Mucosa of stomach (tissue), 1 donor: ENCODE measurements around the gene CXorf65.

Experiments used
- H3K27me3 ChIP-seq: one replicate; pipeline ENCODE4 v1.7.0; 2013; ENCODE audit warnings: mild to moderate bottlenecking, low read length; ENCODE audit not compliant: control insufficient read depth, insufficient read depth
- H3K36me3 ChIP-seq: one replicate; pipeline ENCODE4 v1.7.0; 2013; ENCODE audit warnings: low read length; ENCODE audit not compliant: control insufficient read depth, insufficient read depth
- H3K4me1 ChIP-seq: one replicate; pipeline ENCODE4 v1.7.0; 2013; ENCODE audit warnings: mild to moderate bottlenecking, low read length; ENCODE audit not compliant: control insufficient read depth, insufficient read depth
- H3K4me3 ChIP-seq: one replicate; pipeline ENCODE4 v1.7.0; 2013; ENCODE audit warnings: low read length
- H3K9ac ChIP-seq: one replicate; pipeline ENCODE4 v1.7.0; 2013; ENCODE audit warnings: mild to moderate bottlenecking, low read length, moderate library complexity
- H3K9me3 ChIP-seq: one replicate; pipeline ENCODE4 v1.7.0; 2013; ENCODE audit warnings: mild to moderate bottlenecking, low read length, moderate library complexity; ENCODE audit not compliant: control insufficient read depth
- donor health status: Pancreatic carcinoma.

CXorf65 gene

DNA sequence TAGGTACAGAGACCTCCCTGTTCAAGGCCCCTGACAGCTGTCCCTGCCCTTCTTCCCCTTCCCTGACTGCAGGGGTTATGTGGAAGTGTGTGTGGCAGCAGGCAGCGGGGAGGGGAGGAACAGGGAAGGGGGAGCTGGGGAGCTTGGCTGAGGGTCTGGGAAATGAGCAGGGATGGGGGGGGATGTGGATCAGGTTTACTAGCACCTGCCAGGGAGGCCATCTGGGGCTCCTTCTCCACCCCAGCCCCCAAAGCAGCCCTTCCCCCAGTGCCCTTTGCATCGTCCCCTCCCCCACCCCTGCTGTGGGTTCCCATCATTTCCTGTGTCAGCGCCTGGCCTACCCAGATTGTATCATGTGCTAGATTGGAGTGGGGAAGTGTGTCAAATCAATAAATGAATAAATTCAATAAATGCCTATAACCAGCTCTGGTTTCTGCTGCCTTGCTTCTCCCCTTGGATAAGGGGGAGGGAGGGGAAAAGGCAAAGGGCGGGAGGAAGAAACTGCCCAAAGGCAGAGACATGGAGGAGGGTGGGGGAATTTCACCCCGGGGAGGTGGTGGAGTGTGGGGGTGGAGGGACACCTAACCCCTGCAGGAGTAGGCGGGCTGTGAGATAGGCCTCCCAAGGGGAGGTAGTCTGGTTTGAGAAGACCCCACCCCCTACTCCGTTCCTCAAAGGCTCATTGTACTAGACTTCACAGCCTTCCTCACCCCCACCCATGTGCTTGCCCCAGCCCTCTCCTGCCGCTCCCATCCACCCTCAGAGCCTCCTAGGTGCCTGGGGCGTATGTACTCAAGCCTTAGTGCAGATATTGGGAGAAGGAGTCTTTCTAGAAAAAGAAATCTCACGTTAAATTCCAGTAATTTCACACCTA lies 3.2 kb downstream of the CXorf65 start:
- Histone ChIP-seq H3K9ac (peak overlapping the region; percentile 43), H3K36me3 (no peaks in the 10 kb centered on the region), H3K4me1 (peaks cover 12% of the 10 kb centered on the region), H3K4me3 (no peak overlapping the region), H3K27me3 (no peaks in the 10 kb centered on the region), H3K9me3 (no peaks in the 10 kb centered on the region)

DNA sequence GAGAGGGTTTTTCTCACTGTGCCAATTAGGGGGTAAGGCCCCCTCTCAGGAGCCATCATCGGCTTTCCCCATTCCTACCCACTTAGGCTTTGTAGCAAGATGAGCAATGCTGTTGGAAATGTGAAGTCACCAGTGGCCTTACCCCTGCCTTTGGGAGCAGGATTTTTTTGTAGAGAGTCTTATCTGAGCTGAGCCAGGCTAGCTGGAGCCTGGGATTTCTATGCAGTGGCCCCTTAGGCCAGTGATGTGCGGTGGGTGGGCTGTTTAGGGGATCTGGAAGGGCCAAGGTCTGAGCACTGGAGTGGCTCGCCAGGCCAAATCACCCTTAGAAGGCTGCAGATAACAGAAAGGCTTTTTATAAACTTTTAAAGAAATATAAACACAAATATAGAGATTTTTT lies 4.2 kb downstream of the CXorf65 start:
- H3K4me3 ChIP-seq: no peak overlapping the region
- no peak overlapping the region for H3K9ac ChIP-seq
- no peaks in the 10 kb centered on the region for H3K36me3 ChIP-seq
- no peaks in the 10 kb centered on the region for H3K9me3 ChIP-seq
- peaks cover 17% of the 10 kb centered on the region for H3K4me1 ChIP-seq
- no peaks in the 10 kb centered on the region for H3K27me3 ChIP-seq

DNA sequence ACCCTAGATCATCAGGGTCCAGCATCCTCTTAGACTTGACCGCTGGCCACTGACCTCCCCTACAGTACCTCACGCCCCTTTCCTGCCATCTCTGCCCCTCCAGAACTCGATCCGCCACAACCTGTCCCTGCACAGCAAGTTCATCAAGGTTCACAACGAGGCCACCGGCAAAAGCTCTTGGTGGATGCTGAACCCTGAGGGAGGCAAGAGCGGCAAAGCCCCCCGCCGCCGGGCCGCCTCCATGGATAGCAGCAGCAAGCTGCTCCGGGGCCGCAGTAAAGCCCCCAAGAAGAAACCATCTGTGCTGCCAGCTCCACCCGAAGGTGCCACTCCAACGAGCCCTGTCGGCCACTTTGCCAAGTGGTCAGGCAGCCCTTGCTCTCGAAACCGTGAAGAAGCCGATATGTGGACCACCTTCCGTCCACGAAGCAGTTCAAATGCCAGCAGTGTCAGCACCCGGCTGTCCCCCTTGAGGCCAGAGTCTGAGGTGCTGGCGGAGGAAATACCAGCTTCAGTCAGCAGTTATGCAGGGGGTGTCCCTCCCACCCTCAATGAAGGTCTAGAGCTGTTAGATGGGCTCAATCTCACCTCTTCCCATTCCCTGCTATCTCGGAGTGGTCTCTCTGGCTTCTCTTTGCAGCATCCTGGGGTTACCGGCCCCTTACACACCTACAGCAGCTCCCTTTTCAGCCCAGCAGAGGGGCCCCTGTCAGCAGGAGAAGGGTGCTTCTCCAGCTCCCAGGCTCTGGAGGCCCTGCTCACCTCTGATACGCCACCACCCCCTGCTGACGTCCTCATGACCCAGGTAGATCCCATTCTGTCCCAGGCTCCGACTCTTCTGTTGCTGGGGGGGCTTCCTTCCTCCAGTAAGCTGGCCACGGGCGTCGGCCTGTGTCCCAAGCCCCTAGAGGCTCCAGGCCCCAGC lies 5.7 kb downstream of the CXorf65 start:
- no peaks in the 10 kb centered on the region for H3K36me3 ChIP-seq
- H3K9ac ChIP-seq: no peak overlapping the region
- H3K4me1 ChIP-seq: peaks cover 17% of the 10 kb centered on the region
- no peak overlapping the region for H3K4me3 ChIP-seq
- H3K27me3 ChIP-seq: no peaks in the 10 kb centered on the region
- no peaks in the 10 kb centered on the region for H3K9me3 ChIP-seq

DNA sequence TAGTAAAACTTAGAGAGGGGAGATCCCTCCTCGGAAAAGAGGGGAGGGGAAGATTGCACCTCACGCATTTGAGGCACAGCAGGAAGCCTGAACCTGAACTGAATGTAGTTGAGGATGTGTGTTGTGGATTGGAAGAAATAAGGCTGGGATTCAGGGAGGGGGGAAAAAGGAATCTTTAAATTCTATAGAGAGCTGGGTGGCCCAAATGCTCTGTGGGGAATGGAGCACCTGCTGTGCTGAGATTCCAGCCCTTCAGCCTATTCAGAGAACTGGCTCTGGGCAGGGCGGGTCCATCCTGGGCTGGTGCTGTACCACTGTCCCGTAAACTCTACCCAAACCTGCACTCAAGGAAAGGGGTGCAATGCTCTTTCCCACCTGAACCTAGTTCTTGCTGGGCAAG lies 6.8 kb downstream of the CXorf65 start:
- Histone ChIP-seq H3K27me3 (no peaks in the 10 kb centered on the region), H3K4me1 (peaks cover 17% of the 10 kb centered on the region), H3K9me3 (no peaks in the 10 kb centered on the region), H3K9ac (no peak overlapping the region), H3K36me3 (no peaks in the 10 kb centered on the region), H3K4me3 (no peak overlapping the region)

DNA sequence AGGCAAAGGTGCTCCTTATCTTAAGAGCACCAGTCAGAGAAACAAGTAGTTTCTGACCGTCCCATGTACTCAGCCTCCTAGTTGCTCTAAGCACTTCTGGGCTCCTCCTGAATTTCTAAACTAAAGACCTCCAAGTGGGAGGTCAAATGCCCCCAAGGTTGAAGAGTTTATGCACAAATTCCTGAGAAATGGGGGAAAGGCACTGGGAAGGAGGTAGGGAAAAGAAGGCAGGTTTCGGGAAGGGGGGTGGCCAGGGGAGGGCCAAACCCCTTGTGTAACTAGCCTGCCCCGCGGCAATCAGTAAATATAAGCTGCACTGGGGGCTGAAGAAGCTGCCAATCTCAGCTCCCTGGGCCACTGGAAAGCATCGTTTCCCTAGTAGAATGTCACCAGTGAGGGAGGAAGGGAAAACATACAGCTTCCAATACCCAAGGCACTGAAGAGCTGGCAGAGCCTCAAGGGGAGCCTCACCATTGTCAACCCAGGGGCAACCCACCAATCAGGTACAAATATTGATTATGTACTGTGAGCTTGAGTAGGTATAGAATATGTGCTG lies 7.5 kb downstream of the CXorf65 start:
- peak overlapping the region; percentile 2 for H3K9ac ChIP-seq
- no peaks in the 10 kb centered on the region for H3K9me3 ChIP-seq
- H3K27me3 ChIP-seq: no peaks in the 10 kb centered on the region
- H3K4me3 ChIP-seq: no peak overlapping the region
- no peaks in the 10 kb centered on the region for H3K36me3 ChIP-seq
- peaks cover 15% of the 10 kb centered on the region for H3K4me1 ChIP-seq

DNA sequence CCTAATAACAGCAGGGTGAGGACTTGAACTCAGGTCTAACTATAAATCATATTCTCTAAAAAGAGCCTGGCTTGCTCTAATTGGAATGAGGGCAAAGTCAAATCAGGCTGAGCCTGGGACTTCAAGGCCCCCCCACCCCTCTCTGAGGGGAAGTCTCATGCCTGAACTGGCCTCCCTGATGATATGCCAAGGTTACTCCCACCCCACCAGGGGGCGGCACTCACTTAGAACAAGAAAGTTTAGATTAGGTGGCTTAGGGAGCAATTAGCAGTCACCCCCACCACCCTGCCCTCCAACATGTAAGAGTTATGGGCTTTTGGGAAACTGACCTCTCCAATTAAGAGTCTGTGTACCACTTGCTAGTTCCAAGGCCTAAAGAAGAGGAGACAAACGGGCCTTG lies 8.2 kb downstream of the CXorf65 start:
- Histone ChIP-seq H3K4me1 (peaks cover 8% of the 10 kb centered on the region), H3K9ac (peak overlapping the region; percentile 2), H3K9me3 (no peaks in the 10 kb centered on the region), H3K36me3 (no peaks in the 10 kb centered on the region), H3K27me3 (no peaks in the 10 kb centered on the region), H3K4me3 (no peak overlapping the region)

DNA sequence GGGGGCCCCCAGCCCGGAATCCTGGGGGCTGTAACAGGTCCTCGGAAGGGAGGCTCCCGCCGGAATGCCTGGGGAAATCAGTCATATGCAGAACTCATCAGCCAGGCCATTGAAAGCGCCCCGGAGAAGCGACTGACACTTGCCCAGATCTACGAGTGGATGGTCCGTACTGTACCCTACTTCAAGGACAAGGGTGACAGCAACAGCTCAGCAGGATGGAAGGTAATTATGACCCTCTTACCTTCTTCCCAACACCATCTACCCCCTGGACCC lies 9.8 kb downstream of the CXorf65 start:
- peaks cover 5% of the 10 kb centered on the region for H3K4me1 ChIP-seq
- peak overlapping the region; percentile 22 for H3K4me3 ChIP-seq
- peak overlapping the region; percentile 71 for H3K9ac ChIP-seq
- H3K36me3 ChIP-seq: no peaks in the 10 kb centered on the region
- no peaks in the 10 kb centered on the region for H3K27me3 ChIP-seq
- no peaks in the 10 kb centered on the region for H3K9me3 ChIP-seq

DNA sequence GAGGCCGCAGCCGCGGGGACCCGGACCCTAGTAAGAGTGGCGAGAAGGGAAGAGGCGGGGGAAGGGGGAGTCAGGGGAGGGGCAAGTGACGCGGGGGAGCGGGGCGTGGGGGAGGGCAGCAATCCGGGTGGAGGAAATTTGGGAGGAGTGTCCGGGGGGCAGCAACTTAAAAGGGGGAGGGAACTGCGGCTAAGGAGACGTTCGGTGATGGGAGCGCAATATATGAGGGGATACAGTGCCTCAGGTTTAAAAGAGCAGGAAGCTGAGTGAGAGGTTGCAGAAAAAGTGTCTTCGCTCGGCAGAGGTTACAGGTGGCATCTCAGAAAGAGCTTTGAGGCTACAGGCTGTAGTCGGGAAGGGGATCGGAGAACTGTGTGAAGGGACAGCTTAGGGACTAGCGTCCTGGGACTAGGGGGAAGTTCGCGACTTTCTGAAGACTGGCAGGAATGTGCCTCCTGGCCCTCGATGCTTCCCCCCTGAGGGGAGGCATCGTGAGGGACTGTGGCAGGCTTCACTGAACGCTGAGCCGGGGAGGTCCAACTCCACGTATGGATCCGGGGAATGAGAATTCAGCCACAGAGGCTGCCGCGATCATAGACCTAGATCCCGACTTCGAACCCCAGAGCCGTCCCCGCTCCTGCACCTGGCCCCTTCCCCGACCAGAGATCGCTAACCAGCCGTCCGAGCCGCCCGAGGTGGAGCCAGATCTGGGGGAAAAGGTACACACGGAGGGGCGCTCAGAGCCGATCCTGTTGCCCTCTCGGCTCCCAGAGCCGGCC lies 10.4 kb downstream of the CXorf65 start:
- Histone ChIP-seq H3K4me1 (peaks cover 5% of the 10 kb centered on the region), H3K4me3 (peak overlapping the region; percentile 22), H3K9me3 (no peaks in the 10 kb centered on the region), H3K27me3 (no peaks in the 10 kb centered on the region), H3K36me3 (no peaks in the 10 kb centered on the region), H3K9ac (peak overlapping the region; percentile 71)

DNA sequence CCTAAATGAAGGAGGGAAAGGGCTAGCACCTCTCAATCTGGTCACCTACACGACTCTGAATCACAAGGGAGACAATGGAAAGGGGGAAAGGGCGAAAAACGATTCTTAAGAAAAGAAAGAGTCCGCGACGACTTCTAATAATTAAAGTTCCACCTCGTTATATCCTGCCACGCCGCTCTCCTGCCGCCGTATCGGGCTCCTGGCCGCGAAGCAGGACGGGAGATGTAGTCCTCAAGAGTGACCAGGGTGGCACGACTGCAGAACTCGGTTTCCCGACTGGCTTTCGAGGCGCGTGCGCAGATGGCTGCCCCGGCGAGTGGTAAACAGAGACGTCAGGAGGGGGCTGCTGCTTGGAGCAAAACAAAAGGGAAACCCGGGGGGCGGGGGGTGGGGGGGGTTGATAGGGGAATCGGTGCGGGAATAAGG lies 11.0 kb downstream of the CXorf65 start, which contains the start of gene FOXO4:
TSS of gene FOXO4 (plus strand) at position 297 of the 426 bp plus-strand sequence. CDS start 678 bp downstream, outside the sequence.
- no peaks in the 10 kb centered on the region for H3K9me3 ChIP-seq
- peak within 1 kb of the TSS; percentile 71 for H3K9ac ChIP-seq

DNA sequence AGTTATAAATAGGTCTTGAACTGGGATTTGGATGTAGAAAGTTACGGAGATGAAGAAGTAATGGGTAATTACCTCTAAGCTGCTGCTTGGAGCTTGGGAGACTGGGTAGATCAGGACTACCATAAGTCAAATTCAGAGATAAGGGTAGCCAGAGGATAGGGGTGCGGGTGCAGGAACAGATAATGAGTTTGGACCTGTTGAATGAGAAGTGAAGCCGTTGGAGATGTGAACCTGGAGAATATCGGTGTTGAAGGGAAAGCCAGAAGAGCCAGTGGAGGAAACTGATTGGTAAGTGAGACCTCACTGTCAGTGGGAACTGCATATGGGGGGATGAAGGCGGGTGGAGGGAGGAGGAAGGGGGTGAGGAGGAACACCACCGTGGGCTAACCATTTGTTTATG lies 11.5 kb downstream of the CXorf65 start:
- H3K4me1 ChIP-seq: peaks cover 5% of the 10 kb centered on the region
- peak overlapping the region; percentile 54 for H3K9ac ChIP-seq
- H3K9me3 ChIP-seq: no peaks in the 10 kb centered on the region
- H3K36me3 ChIP-seq: no peaks in the 10 kb centered on the region
- no peak overlapping the region for H3K4me3 ChIP-seq
- H3K27me3 ChIP-seq: no peaks in the 10 kb centered on the region

More for the DNA sequence above, 11.0 kb downstream of the CXorf65 start, which contains the start of gene FOXO4:
- H3K4me3 ChIP-seq: peak within 1 kb of the TSS; percentile 22
- H3K36me3 ChIP-seq: no peaks in the 10 kb centered on the region
- H3K27me3 ChIP-seq: no peaks in the 10 kb centered on the region
- H3K4me1 ChIP-seq: peaks cover 5% of the 10 kb centered on the region

DNA sequence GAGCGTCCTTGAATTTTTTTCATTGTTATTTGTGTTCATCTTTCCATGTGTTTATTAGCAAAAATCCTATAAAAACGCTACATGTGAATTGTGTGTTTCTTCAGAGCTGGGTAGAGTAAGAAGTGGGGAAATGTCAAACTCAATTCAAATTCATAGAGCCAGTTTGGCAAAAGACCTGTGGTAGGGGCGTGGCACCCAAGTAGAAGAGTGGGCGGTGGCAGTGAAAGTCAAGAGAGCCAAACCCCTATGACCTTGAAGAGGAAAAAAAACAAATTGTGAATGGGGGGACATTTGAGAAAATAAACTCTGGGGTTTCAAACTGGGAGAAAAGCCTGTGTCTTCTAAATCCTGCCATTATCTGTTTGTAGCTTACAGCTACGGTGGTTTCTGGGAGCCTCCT lies 15.3 kb downstream of the CXorf65 start:
- no peaks in the 10 kb centered on the region for H3K4me1 ChIP-seq
- no peak overlapping the region for H3K9ac ChIP-seq
- no peaks in the 10 kb centered on the region for H3K36me3 ChIP-seq
- no peaks in the 10 kb centered on the region for H3K27me3 ChIP-seq
- H3K9me3 ChIP-seq: no peaks in the 10 kb centered on the region
- no peak overlapping the region for H3K4me3 ChIP-seq
